Stimulated activated CD4-positive, alpha-beta T cell treated with anti-CD3 and anti-CD28 coated beads, Interleukin-1b, Interleukin-23, amount 100 ng/mL, for 1 hour (primary cell): ENCODE data around the gene MSANTD1.

Experiments
- DNase-seq, 2 donors: peaks; one replicate each; pipeline ENCODE4 v3.0.0-alpha.2; 2020; ENCODE audit warnings: low read depth in 2 of 2

MSANTD1 gene

DNA sequence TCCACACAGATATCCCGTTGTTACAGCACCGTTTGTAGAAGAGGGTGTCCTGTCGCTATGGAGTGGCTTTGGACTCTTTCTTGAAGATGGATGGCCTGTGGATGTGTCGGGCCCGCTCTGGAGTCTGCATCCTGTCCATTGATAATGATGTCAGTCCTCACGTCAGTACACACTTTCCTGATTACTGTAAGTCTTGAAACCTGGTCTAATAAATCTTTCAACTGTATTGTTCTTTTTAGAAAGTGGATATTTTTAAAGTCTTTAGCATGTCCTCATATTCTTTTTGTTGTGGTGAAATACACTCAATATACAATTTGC is 14.9 kb downstream of the MSANTD1 start:
- DNase-seq, result no peak

DNA sequence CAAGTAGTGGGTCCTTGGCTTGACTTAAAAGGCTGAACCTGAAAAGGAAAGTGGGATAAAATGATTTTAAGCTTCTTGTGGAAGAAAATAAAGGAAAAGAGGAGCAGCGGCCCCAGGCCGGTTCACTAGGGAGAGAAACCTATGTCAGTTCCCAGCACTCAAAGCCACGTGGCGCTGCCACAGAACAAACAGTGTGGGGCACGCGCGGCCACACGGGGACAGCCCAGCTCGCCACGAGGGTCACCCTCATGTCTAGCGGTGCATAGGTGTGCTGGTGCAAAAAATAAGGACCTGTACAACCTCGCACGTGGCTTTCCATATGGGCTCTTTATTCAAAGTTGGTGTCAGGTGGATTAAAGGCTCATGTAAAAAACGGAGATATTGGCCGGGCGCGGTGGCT is 17.1 kb downstream of the MSANTD1 start:
- DNase-seq, result no peak

DNA sequence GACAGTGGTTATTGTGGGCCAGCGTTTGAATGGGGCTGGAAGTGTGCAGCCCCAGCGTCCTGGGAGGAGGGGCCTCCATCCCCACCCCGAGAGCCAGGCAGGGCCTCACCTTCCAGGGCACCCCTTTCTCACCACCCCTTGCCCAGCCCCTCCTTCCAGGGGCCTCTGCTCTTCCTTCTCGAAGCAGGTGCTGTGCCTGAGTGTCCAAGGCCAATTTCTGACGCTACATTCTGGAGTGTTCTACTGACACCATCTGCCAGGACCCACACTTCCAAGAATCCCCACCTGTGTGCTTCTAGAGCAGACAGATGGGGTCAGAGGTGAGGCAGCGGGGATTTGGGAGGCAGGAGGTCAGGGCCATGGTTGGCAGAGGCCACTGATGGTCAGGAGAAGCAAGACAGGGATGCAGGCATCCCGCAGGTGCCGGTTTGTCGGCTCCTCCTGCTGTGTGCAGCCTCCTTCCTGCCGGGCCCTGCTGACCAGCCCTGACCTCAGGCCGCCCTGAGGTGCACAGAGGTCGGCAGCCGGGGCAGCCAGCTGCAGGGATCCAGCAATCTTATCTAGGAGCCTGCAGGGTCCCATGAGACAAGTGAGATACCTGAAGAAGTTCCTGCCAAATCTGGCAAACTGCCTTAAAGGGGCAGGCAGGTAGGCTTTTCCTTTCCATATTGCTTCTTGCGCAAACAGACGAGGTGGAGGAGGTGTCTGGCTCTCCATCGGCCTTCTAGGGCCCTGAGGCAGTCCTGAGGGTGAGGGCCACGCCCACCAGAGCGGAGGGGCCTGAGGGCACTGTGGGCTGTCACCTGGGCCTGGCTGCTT is 18.8 kb downstream of the MSANTD1 start:
- DNase-seq, result no peak

DNA sequence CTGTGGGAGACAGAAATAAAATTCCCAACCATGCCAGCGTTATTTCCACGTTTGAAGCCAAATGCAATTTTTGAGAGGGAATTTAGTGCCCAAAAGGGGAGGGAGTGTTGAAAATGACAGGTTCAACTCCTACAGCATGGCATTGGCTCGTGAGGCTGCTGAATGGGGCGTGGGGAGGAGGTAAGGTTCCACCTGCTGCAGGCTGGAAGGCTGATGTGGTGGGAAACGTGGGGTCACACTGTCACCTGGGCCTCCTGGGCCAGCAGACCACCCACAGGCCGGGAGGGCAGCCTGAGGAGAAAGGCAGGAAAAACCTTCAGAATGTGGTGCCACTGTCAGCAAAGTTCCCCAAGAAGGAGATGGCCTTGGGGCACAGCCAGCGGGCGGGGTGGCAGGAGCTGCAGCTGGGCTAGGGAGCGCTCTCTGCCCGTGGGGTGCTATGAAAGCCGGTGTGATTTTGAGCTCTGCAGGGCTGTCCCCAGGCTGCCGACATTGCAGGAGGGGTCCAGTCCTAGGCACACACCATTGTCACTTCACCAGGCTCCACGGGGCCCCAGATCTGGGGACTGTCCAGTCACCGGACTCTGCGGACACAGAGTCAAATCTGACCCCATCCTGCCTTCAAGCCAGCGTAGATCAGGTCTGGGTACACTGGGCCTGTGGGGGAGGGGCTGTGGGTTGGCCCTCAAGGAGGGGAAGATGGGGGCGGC is 19.6 kb downstream of the MSANTD1 start:
- DNase-seq, result no peak

DNA sequence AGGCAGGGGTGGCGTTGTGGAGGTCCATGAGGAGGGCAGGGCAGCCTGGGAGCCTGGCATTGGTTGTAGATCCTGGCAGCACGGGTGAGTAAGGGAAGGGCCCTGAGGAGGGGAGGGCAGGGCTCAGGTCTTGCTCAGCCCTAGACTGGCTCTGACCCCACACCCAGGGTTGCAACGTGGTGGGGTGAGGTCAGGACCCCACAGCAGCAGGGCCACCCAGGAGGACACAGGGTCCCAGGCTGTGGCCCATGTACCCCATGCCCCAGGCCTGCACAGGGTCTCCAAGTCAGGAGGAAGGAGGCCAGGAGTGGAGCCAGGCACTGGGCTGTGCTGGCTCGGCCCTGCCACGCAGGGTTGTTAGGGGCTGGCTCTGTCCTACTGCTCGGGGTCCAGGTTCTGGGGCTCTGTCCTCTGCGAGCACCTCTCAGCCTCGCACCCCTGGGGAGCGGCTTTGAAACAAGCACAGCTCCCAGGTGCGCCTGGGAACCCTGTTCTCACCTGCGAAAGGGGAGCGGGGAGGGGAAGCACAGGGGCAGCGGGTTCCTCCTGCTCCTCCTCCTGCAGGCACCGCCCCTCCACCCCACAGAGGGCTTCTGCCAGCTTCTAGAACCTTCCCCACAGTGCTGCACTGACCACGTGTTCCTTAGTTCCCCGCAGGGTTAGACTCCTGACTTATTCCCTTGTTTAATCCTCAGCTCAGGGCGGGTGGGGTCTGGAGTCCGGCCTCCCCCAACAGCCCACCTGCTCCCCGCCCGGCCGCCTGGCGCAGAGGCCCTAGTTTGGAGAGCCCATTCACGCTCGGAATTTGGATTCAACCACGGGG is 20.4 kb downstream of the MSANTD1 start:
- no peak for DNase-seq

DNA sequence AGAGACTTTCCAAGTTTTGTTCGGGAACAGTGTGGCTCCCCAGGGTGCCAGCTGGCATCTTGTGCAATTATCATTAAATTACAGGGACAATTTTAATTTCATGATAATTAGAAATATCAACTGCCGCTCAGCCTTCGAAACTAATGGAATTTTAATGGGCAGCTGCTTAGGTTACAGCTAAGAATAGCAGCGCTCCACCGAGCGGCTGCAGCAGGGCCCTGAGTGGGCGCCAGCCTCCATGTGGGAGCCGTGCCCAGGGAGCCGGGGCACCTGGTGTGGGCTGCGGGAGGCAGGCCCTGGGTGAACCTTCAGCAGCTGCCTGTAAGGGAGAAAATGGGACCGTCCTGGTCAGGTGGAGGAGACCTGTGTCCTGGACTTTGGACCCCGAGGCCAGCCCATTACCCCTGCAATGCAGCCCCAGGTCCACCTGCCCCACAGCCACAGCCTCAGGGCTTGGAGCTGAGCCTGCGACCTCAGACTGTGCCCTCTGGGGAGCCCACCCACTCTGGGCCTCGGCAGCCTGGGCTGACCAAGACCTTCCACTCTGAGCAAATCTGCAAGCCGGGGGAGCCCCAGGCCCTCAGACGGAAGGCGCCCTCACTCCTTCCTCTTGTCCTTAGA is 21.1 kb downstream of the MSANTD1 start:
- no peak for DNase-seq

DNA sequence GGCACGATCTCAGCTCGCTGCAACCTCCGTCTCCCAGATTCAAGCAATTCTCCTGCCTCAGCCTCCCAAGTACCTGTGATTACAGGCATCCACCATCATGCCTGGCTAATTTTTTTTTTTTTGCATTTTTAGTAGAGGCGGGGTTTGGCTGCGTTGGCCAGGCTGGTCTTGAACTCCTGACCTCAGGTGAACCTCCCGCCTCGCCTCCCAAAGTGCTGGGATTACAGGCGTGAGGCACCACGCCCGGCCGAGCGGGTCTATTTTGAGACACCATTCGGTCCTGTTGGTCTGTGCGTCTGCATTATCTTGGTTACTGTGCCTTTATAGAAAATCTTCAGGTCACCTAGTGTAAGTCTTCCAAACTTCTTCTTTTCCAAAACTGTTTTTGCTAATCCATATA is 22.2 kb downstream of the MSANTD1 start:
- no peak for DNase-seq

DNA sequence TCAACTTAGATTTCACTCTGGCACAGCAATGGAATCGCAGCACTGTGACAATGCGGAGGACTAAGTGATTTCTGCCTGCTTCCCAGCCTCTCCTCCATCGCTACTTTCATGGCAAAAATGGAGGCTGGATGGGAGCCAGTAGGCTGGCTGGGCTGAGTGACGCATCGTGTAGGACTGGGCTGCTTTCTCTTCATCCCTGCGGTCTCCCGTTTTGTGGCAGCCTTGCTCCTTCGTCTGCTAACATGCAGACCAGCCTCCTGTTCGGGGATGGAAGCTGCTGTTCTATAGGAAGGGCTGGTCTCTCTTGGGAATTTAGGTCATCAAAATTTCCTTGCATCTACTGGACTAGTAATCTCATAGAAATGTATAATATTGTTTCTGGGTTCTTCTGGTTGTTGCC is 28.0 kb downstream of the MSANTD1 start:
- no peak for DNase-seq

DNA sequence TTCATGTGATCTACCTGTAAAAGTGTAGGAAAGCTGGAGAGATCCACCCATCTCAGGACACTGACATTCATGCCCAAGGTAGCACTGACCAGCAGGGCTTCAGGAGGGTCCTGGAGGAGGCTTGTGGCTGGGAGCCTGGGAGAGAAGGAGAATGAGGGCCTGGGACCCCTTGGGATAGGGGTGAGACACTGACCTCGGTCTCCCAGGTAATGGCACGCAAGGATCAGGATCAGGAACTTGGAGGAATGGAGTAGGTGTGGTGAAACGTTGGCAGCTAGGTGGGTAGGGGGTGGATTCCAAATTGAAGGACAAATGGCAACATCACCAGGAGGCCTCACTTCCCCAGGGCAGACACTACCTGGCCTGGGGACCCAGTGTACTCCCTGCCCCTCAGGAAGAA is 31.5 kb downstream of the MSANTD1 start:
- DNase-seq, result no peak

DNA sequence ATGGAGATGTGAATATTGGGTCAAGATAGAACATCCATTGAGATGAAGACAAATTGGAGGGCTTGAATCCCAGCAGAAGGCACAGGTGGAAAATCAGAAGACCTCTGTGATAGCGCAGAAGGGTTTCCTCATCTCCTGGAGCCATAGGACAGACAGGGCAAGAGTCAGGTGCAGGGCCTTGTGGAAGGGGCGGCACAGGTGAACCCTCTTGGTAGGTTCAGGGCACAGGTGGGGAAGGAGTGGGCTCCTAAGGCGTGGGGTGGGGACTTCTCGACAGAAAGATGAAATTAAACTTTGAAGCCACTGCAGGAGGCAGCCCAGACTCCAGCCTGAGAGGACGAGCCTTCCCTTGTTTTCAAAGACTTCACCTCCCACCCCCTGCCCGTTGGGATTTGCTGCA is 34.5 kb downstream of the MSANTD1 start:
- DNase-seq, result no peak

DNA sequence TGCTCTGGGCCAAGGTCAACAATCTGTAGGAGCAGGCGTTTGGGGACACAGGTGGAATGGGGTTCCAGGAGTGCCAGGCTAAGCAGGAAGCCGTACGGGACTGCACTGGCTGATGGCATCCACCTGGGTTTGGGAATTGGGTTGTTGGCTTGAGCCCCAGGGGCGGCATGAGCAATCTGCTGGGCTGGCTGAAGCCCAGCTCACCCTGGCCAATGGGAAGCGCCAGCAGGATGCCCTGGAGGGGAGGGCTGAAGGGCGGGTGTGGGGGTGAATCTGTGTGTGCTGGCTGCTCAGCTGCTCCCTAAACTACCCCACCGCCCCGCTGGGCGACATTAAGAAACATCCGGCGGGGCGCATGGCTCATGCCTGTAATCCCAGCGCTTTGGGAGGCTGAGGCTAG is 35.0 kb downstream of the MSANTD1 start:
- DNase-seq, result no peak

DNA sequence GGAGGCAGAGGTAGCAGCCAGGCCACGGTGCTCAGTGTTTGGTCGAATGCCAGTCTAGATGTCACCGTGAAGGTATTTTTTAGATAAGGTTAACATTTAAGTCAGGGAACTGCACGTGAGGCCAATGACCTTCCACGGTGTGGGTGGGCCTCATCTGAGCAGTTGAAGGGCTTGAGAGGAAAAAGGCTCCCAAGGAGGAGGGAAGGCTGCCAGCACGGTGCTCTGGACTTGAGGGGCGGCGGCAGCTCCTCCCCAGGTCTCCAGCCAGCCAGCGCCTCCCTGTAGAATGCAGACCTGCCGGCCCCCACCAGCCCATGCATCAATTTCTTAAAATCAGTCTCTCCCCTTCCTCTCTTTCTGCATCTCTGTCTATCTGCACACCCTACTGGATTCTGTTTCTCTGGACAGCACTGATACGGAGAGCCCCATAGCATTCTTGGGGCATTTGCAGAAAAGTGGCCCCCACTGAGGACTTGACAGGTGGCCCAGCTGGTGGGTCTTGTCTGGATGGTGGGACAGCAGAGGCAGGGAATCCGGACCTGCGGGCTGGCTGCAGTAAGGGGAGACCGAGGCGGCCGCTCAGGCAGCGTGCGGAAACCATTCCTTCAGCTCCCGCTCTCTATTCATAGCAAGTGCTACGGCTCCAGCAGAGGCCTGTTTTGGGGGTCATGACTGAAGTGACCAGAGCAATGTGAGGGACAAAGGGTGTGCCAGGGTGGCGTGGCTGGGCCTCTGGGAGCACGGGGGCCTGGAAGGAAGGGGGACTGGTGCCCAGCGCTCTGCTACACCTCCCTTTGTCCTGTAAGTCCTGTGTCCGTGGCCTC is 36.0 kb downstream of the MSANTD1 start:
- DNase-seq, result no peak

DNA sequence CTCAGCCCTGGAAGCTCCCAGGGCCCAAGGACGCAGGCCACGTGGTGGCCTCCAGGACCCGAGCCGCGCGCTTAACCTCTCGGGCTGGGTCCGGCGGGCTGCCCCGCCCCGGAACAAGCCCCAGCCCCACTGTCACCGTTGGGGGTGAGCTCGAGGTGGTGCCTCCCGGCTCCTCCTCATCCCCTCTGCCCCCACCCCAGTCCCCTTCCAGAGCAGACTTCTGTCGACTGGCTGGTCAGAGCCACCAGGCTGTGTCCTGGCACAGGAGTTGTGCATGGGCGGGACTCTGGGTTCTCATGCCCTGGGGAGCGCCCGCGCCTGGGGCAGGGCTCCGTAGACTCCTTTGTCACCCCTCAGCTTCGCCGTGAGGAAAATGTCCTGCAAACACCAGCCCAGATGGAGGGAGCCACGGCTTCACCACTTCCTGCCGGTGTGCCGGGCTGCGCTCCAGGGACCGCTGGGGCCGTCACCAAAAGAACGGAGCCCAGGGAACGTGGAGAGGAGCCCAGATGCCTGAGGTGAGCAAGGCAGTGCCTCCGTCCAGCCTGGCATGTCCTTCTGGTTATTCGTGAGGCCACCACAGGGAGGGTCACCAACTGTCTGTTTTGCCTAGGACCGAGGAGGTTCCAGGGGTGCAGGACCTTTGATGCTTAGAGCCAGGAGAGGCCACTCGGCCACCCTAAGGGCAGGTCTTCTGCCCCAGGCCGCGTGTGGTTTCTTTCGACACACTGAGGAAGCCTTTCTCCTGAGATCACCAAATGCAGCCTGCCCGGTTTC is 36.8 kb downstream of the MSANTD1 start:
- DNase-seq, result no peak

DNA sequence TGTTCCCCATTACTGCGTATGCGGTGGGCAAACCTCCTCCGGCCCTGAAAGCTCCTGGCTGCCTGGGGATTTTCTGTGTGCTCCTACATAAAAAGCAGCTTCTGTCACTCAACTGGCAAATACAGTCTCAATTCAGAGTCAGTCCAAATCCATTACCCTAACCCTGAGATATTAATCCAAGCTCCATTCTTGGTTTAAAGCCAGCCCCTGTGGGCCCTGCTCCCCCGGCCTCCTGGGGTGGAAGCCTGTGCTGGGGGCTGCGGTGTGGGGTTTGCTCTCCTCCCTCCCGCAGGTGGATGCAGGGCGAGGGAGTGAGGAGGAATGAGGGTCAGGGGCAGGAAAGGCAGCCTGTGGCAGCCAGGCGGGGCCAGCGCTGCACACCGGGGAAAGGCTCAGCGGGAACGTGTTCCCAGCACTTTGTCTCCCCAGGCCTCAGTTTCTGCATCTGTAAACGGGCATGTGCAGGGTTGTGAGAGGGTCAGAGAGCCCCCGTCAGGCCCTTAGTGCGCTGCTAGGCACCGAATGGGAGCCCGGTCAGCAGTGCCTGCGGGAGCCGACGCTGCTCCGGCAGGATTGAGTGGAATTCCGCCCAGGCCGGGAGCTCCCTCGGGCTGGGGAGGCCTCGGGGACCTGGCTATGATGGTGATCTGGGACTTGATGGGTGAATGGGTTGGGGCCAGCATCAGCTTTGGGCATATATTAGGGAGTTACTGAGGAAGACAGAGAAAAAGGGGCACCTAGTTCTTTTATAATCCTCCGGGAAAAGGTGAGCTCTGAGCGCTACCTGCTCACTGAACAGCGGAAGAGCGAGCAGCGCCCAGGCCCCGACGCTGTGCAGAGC is 37.6 kb downstream of the MSANTD1 start:
- DNase-seq, result no peak

DNA sequence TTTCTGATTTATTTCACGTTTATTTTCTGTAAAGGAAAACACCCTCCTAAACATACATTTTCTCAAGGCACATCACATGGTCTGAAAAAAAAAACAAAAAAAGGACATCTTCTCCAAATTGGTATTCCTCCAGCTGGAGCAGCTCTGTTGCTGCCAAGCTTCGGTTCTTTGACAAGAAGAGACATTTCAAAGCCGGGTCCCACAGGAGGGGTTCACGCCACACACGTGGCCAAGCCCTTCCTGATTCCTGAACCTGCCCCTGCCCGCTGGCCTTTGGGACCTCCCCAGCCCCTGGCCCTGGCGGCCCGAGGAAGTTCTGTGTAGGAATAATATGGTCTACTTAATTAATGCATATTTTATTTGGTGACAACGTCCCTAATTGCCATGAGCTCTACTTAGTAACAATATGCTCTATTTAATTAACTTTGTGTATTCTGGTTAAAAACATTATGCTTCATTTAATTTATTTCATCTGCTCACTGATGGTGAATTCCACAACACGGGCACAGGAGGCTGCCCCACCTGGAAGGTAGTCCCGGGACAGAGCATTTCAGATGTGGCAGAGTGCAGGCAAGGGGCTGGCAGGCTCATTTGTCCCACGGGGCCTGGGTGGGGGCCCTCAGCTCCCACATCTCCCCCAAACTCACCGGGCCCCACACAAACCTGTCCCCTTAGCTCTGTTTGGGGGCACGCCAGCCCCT is 38.5 kb downstream of the MSANTD1 start:
- no peak for DNase-seq

DNA sequence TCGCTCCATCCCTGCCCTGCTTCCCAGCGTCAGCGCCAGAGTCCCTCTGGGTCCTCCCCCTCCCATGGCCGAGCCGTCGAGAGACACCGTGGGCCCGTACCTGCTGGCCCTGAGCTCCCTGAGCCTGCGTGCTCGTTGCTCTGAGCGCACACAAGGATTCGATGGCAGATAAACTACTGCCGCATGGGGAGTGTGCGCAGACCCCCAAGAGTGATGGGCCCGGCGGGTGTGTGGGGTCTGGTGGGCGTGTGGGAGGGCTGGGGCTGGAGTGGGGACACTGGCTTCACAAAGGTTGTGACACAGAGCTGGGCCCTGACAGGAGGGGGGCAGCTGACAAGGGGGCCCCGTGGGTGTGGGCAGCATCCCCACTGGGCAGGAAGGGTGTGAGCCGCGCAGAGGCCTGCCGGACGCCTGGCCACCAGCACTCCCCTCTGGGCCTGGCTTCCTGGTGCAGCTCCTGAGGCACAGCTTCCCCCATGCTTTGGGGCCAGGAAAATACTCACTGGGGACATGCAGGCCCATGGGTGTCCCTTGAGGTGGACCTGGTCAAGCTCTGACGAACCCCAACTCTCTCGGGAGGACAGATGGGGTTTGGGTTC is 39.1 kb downstream of the MSANTD1 start:
- DNase-seq, result no peak

DNA sequence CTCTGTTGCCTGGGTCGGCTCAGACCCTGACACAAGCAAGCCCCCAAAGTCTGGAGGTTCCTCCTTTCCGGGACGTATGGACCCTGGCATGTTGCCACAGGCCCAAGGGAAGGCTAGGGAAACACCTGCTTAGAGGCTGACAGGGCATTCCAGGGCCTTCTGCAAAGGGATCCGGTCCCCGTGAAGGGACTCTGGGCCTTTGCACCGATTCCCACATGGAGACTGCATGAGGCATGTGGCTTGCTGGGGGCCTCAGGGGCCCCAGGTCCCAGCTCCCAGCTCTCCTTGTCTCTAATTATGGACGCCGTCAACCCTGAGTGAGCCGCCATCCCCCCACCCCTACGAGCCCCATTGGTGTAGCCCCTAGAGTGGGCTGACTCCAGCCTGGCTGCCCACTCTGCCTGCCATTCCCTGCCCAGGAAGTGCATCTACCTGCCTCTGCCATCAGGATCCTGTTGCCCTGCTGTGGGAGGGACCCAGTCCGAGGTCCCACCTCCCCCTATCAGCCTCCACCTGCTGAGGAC is 39.7 kb downstream of the MSANTD1 start:
- no peak for DNase-seq

DNA sequence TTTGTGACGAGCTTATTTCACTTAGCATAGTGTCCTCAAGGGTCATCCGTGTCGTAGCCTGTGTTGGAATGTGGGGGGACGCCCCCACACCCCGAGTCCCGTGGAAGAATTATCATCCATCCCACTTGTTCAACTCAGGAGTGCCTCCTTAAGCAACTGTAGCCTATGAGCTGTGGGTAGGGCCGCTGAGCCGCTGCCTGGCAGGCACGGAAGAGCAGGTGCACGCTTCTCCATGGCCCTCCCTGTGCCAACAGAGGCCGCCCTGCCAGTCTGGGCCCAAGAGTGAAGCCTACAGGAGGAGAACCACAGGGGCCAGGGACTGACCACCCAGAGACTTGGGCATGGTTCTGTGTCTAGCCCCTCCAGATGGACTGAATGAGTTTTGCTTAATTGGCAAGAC is 41.5 kb downstream of the MSANTD1 start:
- DNase-seq, result no peak
